ENCODE measurements around the gene DPYD. TPM values are rescaled to one million over a fixed set of nuclear protein-coding genes. Genes with fewer than 3 reads are reported as not detected.

DPYD gene
- total and polyA plus RNA-seq, 10 of the 15 experiments (the other 5 are each of a cell fraction or from before 2014, with no cell fraction given) = 5.7 to 23.8 (median 10.2) TPM

- no peak for FAIRE-seq
- no peak overlapping the region for H3K9ac ChIP-seq (ENCODE audit: control insufficient read depth, insufficient read depth, low read length)
These were observed 543.3 kb downstream of the DPYD start for GRCh38 chr1:97377432-97378034.

GRCh38 chr1:97373000-97373399, 547.8 kb downstream of the DPYD start:
- SMC1A ChIA-PET (ENCODE audit: uncharacterized antibody, unreplicated experiment) = interaction anchor here (0.9 to 1.1 kb wide), 2 partner anchors 11 to 28 kb away, joined by 3 to 5 read pairs; no protein-coding TSS in a partner anchor
- no peak for TF ChIP-seq PRDM15 (CRISPR knock-in tag; IDR thresholded peaks at IDR 0.05)
- TF ChIP-seq, protein P1, sequence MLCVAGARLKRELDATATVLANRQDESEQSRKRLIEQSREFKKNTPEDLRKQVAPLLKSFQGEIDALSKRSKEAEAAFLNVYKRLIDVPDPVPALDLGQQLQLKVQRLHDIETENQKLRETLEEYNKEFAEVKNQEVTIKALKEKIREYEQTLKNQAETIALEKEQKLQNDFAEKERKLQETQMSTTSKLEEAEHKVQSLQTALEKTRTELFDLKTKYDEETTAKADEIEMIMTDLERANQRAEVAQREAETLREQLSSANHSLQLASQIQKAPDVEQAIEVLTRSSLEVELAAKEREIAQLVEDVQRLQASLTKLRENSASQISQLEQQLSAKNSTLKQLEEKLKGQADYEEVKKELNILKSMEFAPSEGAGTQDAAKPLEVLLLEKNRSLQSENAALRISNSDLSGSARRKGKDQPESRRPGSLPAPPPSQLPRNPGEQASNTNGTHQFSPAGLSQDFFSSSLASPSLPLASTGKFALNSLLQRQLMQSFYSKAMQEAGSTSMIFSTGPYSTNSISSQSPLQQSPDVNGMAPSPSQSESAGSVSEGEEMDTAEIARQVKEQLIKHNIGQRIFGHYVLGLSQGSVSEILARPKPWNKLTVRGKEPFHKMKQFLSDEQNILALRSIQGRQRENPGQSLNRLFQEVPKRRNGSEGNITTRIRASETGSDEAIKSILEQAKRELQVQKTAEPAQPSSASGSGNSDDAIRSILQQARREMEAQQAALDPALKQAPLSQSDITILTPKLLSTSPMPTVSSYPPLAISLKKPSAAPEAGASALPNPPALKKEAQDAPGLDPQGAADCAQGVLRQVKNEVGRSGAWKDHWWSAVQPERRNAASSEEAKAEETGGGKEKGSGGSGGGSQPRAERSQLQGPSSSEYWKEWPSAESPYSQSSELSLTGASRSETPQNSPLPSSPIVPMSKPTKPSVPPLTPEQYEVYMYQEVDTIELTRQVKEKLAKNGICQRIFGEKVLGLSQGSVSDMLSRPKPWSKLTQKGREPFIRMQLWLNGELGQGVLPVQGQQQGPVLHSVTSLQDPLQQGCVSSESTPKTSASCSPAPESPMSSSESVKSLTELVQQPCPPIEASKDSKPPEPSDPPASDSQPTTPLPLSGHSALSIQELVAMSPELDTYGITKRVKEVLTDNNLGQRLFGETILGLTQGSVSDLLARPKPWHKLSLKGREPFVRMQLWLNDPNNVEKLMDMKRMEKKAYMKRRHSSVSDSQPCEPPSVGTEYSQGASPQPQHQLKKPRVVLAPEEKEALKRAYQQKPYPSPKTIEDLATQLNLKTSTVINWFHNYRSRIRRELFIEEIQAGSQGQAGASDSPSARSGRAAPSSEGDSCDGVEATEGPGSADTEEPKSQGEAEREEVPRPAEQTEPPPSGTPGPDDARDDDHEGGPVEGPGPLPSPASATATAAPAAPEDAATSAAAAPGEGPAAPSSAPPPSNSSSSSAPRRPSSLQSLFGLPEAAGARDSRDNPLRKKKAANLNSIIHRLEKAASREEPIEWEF (IDR thresholded peaks at IDR 0.05; ENCODE audit: insufficient replicate concordance, low read depth, low read length) = no peak
- no peak for TF ChIP-seq GATAD2B (conservative IDR thresholded peaks at IDR 0.05; ENCODE audit: low read depth)
- TF ChIP-seq EGR1 (IDR thresholded peaks at IDR 0.05; ENCODE audit: borderline replicate concordance in 1 of 2, low read depth in 2 of 2, low read length in 2 of 2) = no peak
- no peak for TF ChIP-seq SIN3A (IDR thresholded peaks at IDR 0.05; ENCODE audit: low read depth, low read length)

More at GRCh38 chr1:97377432-97378034, 543.3 kb downstream of the DPYD start:
- Histone ChIP-seq H3K4me2 (ENCODE audit: control insufficient read depth, insufficient read depth) (no peak overlapping the region), H2AFZ (ENCODE audit: control insufficient read depth, low read depth, low read length) (no peak overlapping the region), H3K4me1 (ENCODE audit: control insufficient read depth, insufficient read depth, low read length) (no peaks in the 10 kb centered on the region), H3K27me3 (replicated peaks in 1 of 2; ENCODE audit: control insufficient read depth in 2 of 2, insufficient read depth in 2 of 2, low read length in 1 of 2) (no peaks in the 10 kb centered on the region), H3K79me2 (ENCODE audit: control insufficient read depth, insufficient read depth, low read length) (no peaks in the 10 kb centered on the region), H3K9me3 (replicated peaks; ENCODE audit: control insufficient read depth, insufficient read depth, low read length) (no peaks in the 10 kb centered on the region), H3K27ac (ENCODE audit: control insufficient read depth, insufficient read depth) (no peak overlapping the region), H3K36me3 (ENCODE audit: control insufficient read depth in 2 of 2, insufficient read depth in 2 of 2, low read length in 1 of 2) (no peaks in the 10 kb centered on the region), H4K20me1 (ENCODE audit: control insufficient read depth, insufficient read depth) (no peaks in the 10 kb centered on the region), H3K4me3 (no peak overlapping the region)
- POLR2A ChIA-PET = interaction anchor here (0.9 kb wide), 1 partner anchor 39 kb away, joined by 3 read pairs; no protein-coding TSS in a partner anchor
- SMC1A ChIA-PET (ENCODE audit: uncharacterized antibody, unreplicated experiment) = interaction anchor here (0.6 to 0.9 kb wide), 3 partner anchors 148 to 601 kb away, joined by 3 read pairs; no protein-coding TSS in a partner anchor
- 16% methylated on average over 5 of the region's 5 CpGs for WGBS (ENCODE audit: insufficient coverage, insufficient replicate concordance, low lambda C conversion rate, missing lambda C conversion rate)
- TF ChIP-seq SUZ12 (IDR thresholded peaks at IDR 0.05; ENCODE audit: unreplicated experiment) (no peak), RFX5 (IDR thresholded peaks at IDR 0.05; ENCODE audit: low read depth, low read length) (no peak)
- no peak for ATAC-seq
- no peak for DNase-seq (ENCODE audit: low read depth, low spot score)
- RAD21 ChIA-PET (ENCODE audit: unreplicated experiment) = interaction anchor here (1.0 kb wide), 1 partner anchor 134 kb away, joined by 4 read pairs; no protein-coding TSS in a partner anchor
- CTCF ChIA-PET = interaction anchor here (1.0 kb wide), 1 partner anchor 148 kb away, joined by 3 read pairs; no protein-coding TSS in a partner anchor
- intact Hi-C loops (cut with micrococcal nuclease; ENCODE audit: unreplicated experiment) = no loop called here
- BruUV-seq (replicated peaks) = no TSS peak
- in situ Hi-C loops (cut with MboI) = no loop called here

More at GRCh38 chr1:97373000-97373399, 547.8 kb downstream of the DPYD start:
- Histone ChIP-seq H3K9me3 (replicated peaks; ENCODE audit: control insufficient read depth, insufficient read depth, low read length) (no peaks in the 10 kb centered on the region), H3K9ac (ENCODE audit: control insufficient read depth, insufficient read depth, low read length) (no peak overlapping the region), H3K4me1 (ENCODE audit: control insufficient read depth, insufficient read depth, low read length) (no peaks in the 10 kb centered on the region), H3K4me3 (no peak overlapping the region), H3K27ac (ENCODE audit: control insufficient read depth, insufficient read depth) (no peak overlapping the region), H3K4me2 (ENCODE audit: control insufficient read depth, insufficient read depth) (no peak overlapping the region), H2AFZ (ENCODE audit: control insufficient read depth, low read depth, low read length) (no peak overlapping the region), H4K20me1 (ENCODE audit: control insufficient read depth, insufficient read depth) (no peaks in the 10 kb centered on the region), H3K27me3 (replicated peaks in 1 of 2; ENCODE audit: control insufficient read depth in 2 of 2, insufficient read depth in 2 of 2, low read length in 1 of 2) (no peaks in the 10 kb centered on the region), H3K79me2 (ENCODE audit: control insufficient read depth, insufficient read depth, low read length) (no peaks in the 10 kb centered on the region), H3K36me3 (ENCODE audit: control insufficient read depth in 2 of 2, insufficient read depth in 2 of 2, low read length in 1 of 2) (no peaks in the 10 kb centered on the region)
- ChIA-PET RAD21 (ENCODE audit: unreplicated experiment) (no interaction called here), POLR2A (interaction anchor here (0.6 kb wide), 1 partner anchor 532 kb away, joined by 3 read pairs; no protein-coding TSS in a partner anchor), CTCF (interaction anchor here (1.6 kb wide), 1 partner anchor 15 kb away, joined by 3 read pairs; no protein-coding TSS in a partner anchor)
- intact Hi-C loops (cut with micrococcal nuclease; ENCODE audit: unreplicated experiment) = no loop called here
- ATAC-seq (no peak), FAIRE-seq (no peak), DNase-seq (ENCODE audit: low read depth, low spot score) (no peak)
- BruUV-seq (replicated peaks) = no TSS peak
- WGBS (ENCODE audit: insufficient coverage, insufficient replicate concordance, low lambda C conversion rate, missing lambda C conversion rate) = 36% methylated on average over 5 of the region's 5 CpGs
- in situ Hi-C loops (cut with MboI) = no loop called here

All from GM12878 (cell line).